HG03135 (cell line): ENCODE results near the gene ATG10.

Experiments used
- ATAC-seq: cut with Tn5 transposase; IDR thresholded peaks from one replicate; pipeline ENCODE4 v1.9.1; 2021; ENCODE audit warnings: mild to moderate bottlenecking, moderate library complexity; ENCODE audit not compliant: unreplicated experiment

Gene ATG10

DNA sequence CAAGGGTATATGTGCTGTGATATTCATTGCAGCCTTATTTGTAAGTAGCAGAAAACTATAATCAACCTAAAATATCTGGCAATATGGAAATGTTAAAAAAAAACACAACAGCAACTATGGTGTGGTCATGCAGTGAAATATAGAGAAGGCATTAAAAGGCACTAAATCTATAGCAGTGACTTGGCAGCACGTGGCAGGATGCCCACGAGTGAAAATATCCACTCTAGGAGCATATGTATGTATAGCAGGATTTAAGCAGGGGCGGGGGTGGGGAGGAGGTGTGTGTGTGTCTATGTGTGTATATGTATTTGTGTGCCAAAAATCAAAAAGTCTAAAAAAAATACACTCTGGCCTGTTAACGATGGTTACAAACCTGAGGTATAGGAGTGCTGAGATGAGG lies 190.8 kb downstream of the ATG10 start:
- ATAC-seq = no peak

DNA sequence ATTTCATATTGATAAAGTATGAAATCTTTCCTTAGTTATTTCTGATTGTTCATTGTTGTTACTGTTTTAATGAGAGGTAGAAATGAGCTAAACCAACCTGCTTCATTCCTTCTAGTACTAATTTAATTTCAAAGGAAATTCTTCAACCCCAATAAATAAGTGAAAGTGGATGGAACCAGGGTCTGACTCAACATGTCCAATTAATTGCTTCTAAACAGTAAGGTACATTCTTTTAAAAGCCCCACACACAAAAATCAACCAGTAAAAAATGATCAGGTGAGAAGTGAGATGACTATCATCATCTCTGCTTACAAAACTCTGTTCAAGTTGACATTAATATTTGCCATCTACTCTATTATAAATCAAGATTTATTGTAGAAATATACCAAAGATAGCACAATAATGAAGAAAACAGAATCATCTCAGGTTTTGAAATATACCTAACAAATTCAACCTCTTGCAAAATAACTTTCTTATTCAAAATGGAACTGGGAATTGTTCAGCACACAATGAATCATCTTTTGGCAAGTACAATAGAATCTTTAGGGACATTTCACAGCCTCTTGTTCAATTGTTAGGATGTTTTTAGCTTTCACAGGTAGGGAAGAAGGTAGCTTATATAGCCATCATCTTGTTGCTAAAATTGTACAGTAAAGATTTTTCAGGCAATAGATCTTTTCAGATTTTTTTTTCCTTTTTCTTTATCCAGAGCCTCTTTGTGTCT lies 191.8 kb downstream of the ATG10 start:
- no peak for ATAC-seq

DNA sequence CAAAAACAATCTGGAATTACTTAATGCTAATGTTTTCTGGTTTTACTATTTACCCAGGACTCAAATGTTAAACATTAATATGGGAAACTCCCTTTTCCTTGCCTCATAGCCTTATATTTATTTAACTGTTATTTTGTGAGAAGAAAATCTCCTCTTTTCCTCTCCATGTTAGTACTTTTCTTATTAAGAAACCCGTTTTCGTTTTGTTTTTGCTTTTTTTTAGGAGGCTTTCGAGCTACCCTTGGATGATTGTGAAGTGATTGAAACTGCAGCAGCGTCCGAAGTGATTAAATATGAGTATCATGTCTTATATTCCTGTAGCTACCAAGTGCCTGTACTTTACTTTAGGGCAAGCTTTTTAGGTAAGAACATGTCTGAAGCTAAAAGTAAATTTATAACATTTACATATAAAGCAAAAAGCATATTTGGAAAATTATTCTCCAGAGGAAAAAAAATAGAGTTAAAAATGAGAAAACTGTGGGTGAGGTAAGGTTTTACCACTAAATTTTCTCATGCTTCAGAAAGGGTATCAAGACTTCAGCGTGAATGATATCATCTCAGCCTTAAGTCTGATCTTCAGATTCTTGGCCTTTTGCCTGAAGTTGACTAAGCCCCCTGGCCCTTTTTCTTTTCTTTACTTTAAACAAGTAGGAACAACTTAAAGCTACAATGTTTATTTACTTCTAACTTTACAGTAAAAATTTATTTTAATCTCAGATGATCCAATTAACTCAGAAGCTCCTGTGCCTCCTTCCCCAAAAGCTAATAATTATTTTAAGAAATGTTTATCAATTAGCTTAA lies 192.6 kb downstream of the ATG10 start:
- no peak for ATAC-seq

DNA sequence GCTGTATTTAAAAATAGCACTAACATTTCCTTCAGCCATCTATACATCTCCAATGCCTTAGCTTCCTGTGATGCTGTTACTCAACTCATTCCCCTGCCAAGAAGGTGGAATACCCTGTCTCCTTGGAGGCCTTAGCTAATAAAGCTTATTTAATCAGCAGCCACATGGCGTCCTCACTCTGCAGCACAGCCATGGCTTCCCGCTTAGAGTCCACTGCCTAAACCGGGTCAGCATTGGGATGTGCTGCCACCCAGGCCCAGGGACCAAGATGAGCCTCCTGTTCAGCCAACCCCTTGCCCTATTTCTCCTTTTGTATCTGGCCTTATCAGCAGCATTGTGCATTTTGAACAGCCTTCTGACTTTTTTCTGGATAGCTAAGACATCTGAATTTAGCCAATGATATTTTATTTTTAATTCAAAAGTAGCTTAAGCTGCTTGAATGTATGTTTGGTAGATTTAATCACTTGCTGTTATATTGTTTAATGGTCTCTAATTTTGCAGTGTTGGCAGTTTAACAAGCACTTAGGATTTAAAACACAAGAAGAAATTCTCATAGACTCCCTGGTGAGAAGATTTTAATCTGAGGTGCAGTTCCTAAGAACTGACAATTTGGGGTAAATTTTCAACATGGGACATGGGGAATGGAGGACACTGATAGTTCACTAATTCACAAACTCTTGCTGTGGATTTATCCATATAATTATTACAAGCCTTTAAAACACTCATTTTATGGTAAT lies 193.3 kb downstream of the ATG10 start:
- ATAC-seq = no peak

DNA sequence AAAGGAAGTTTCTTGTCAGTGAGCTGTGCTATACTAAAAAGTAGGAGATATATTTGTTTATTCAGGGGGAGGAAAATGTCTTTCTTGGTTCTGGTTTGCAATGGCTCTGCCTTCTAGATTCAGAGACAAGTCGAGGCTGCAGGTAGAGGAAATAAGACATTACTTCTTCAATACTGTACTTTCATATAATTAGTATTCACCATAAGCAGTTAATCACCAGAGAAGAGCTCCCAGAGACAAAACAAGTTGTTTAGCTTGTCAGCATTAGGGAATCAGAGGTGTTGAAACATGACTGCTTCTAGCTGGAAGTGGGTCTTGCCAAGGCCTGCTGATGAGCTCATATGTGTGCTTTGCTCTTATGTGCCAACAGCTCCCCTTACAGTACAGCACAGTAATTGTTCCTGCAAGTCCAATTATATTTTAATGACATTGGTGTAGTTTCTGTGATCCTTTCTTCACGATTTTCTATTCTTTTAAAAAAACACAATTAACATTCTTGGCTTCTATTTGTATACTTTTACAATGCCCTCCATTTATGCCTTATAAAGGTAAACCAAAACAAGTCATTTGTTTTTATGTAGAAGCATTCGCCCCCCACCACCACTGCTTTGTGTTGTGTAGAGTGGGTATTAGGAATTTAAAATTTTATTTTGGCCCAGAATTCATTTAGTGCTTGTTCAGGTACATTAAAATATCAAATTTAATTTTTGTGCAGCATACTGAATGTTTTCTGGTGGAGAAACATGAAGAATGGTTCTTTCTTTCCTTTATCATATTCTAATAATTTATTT lies 194.1 kb downstream of the ATG10 start:
- ATAC-seq = peak; percentile 92

DNA sequence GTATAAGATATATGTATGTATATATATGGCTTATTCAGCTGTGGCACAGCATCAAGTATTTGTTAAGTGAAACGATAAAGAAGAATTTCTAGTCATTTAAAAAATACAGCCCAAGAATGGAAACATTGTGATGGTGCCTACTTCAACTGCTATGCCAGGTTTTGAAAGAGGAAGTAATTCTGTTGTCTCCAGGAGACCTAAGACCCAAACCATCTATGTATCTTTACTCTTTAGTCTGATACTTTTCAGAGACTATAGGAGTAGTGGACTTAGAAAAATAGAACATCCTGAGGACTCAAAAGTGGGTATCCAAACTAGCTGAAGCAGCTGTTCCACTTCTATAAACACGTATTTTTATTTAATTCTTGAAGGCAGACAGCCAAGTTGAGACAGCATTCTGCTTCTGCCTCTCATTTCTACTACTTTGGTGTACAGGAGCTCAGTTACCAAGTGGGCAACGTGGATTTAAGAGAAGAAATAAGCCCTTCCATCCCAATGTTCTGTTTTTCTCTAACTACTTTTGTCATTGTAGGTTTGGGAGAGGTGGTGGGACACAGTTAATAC lies 195.6 kb downstream of the ATG10 start:
- ATAC-seq = no peak

DNA sequence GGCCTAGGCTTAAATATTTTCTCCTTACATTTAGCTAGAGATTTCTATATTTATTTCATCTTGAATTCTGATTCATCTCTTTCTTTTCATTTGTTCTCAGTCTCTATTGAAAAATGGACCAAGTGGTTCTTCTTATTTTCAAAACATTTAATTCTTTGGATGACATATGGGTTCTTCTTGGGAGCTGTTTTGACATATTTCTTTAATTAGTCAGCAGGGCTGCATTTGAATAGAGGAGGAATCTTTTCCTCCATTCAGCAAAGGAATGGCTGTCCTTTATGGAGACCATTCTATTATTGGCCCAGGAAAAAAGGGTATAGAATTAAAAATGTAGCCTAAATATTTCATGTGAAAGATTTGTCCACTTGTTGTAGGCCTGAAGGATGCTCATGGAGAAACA lies 196.5 kb downstream of the ATG10 start:
- no peak for ATAC-seq

DNA sequence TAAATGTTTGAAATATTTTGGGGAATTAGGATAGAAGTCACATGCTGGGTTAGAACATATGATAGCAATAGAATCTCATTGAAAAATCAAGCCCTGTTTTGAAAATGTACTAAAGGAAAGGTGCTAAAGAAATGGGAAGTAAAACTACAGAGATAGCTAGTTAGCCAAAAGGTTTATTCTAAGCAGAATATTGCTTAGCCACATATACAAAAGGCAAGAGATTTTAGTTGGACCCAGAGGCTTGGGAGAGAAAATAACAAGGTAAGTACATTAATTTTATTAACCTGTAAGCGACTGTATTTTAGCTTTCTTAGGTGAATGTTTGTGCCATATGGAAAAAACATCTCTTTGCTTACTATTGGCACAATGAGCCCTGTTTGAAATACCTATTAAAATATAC lies 198.1 kb downstream of the ATG10 start:
- no peak for ATAC-seq

DNA sequence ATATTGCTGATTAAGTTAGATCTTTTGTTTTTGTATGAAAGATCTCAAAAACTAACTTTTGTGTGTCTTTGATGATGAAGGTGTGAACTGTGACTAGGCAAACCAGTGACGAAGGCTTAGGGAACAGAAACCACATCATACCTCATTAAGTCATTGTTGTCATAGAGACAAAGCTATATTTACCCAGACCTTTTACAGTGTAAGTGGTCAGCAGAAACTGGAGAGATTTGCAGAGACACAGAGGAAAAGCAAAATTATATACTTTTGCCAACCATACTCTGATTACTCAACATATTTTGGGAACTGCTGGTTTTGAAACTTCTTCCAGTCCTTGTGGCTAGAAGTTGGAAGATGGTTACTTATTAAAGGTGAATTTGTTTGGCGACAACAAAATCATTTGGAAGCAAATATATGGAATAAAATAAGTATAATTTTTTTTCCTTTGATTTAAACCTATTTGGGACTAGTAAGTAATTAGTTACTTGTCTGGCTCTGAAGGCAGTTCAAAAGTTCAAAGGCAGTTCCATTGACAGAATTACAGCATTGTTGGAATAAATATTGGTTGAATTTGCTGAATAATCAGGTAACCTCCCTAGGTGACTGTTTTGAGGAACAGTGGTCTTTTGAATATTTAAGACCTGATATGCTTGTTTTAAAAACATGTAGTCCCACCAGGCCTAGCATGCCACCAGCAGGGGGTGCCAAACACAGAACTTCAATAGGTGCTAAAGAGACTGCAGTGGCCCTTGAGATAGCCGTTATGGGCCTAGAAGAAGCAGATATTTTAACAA lies 202.5 kb downstream of the ATG10 start:
- ATAC-seq = peak; percentile 99

DNA sequence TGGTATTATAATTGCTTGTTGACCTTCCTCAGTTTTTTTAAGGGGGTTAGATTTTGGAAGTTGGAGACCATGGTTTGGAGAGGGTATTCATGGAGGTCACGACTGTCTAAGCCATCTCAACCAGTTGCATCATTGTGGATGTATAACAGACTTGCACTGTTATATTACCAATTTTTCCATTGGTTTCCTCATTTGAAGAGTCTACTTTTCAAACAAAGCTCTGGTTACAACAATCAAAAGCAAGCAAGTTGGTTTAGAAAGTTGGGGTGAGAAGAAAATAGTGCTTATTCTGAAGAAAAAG lies 203.0 kb downstream of the ATG10 start:
- ATAC-seq = no peak

DNA sequence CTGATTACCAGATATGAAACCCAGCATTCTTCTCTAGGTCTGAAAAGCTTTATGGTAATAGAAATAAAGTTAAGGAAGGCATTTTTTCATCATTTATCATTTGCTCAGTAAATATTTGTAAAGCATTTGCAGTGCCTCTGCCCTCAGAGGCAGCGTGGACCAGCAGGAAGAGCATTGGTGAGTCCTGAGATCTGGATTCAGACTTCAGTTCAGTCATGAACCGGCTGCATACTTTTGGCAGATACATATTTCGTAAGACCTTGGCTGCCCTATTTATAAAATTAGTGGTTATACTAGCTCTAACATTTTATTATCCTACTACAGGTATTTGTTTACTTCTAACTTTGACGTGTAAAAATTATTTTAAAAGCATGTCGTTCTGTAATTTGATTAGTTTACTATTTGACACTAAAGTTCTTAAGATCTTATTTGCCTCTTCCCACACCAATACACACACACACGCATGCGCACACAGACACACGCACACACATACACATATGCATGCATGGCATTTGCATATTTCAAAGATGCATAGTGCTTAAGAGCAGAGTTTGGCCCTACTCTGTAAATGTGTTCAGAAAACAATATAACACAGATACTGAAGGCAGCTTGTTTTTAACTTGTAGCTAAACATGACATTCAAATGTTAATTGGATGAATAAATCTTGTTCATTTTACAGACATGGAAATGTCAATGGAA lies 204.4 kb downstream of the ATG10 start:
- ATAC-seq = no peak

DNA sequence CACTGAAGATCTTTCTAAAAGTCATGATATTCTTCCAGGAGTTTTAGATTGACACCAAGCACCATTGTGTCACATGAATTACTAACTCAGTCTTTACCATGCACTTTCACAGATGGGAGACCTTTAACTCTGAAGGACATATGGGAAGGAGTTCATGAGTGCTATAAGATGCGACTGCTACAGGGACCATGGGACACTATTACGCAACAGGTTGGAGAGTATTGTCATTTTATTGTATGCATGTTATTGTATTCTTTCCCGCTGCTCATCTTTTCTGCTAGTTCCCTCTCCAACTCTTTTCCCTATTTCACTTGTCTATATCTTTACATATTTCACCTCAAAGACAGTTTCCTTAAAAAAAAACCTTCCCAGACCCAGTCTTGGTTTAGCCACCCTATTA lies 206.6 kb downstream of the ATG10 start:
- ATAC-seq = no peak

DNA sequence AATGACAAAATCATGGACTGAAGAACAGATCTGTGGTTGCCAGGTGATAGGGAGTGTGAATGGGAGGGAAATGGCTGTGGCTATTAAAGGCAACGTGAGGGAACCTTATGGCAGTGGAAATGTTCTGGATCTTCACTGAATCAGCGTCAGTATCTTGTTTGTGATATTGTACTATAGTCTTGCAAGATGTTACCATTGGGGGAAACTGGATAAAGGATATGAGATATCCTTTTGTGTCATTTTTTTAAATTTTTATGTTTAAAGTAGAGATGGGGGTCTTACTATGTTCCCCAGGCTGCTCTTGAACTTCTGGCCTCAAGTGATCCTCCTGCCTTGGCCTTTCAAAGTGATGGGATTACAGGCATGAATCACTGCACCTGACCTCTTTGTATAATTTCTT lies 210.8 kb downstream of the ATG10 start:
- ATAC-seq = no peak

DNA sequence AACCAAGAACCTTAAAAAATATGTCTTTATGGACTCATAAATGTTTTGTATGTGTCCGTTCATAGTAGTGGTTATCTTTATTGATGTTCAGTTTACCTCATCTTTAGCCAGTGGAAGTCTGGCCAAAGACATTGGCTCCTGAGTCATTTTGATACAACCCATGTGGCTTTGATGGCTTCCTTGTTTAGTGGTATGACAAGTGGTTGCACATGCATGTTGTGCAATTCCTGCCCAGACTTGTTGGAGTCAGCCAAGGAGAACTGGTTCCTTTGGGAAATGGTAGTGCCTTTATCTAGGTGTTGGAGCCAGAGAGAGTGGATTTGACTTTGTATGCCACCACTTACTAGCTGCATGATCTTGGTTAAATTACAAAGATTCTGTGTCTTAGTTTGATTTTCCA lies 212.0 kb downstream of the ATG10 start:
- ATAC-seq = no peak

DNA sequence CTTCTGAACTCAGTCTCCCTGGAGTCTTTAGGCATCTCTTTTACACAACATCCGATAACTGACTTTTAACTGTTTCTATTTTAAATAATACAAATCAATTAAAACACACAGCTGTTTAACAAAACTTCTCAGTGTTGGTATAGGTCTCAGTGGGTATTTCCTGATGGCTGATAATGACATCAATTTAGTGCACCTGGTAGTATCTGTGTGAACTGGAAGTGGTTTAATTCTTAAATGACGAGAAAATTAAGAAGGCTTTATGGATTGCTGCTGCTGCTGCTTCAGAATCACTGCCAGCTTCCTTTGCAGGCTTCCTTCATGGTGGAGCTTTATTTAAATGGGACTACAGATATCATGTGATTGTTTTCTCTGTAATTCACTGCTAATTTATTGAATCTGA lies 214.0 kb downstream of the ATG10 start:
- no peak for ATAC-seq

DNA sequence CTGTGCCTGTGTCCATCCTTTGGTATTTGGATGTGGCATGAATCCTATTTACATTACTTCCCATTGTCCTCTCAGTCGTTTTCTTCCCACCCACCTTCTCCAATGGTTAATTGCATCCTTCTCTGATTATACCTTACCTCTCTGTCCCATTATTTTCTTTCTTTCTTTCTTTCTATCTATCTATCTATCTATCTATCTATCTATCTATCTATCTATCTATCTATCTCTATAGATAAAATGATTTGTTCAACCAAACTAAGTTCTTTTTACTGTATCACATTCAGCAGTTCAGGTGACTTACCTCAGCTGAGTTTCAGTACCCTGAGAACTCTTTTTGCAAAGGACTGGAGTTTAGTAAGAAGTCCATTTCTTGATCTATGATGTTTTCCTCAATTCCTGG lies 225.7 kb downstream of the ATG10 start:
- no peak for ATAC-seq

DNA sequence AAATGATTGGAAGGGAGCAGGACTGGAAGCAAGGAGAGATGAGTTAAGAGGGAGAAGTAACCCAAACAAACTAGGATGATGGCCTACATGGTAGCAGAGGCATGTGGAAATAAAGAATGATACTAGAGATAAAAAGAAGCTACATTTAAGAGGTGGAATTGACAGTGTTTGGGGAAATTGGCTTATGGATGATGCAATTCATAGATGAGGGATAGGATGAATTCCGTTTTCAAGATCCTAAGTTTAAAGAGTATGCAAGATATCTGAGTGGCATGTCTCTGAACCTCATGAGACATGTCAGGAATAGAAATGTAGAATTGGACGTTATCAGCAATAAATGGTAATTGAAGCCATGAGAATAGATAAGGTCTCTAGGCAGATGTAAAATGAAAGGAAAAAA lies 232.7 kb downstream of the ATG10 start:
- ATAC-seq = no peak

DNA sequence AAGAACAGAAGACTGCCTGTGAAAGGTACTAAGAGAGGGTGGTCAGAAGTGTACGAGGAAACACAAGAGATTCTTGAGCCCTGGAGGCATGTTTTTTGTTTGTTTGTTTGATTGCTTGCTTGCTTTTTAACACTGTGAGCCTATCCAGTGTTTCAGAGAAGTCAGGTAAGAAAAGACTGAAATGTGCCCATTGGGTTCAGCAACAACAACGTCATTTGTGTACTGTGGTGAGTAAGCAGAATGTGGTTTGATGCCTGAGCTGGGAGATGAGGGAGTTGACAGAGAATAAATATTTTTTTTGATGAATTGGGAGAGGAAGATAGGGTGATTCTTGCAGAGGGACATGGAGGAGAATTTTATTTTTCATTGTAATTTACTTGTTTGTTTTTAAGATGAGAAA lies 233.2 kb downstream of the ATG10 start:
- no peak for ATAC-seq

DNA sequence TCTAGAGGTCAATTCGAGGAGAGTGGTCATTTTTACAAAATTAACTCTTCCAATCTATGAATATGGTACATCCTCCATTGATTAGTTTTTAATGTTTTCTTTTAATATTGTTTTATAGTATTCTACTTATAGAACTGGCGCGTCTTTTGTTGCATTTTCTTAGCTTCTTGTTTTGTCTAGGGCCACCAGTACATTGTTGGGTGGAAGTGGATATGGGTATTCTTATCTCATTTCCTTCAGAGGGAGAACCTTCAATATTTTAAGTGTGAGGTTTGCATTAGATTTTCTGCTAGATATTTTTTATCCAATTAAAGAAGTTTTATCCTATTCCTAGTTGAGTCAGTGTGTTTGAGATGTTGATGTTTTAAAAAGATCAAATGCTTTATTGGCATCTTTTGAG lies 236.5 kb downstream of the ATG10 start:
- no peak for ATAC-seq
